ENCODE results near the gene GYPC.

GYPC gene

GRCh38 chr2:126658319-126658904 lies 2.5 kb downstream of the GYPC start:
- no peaks in the 10 kb centered on the region for H3K36me3 ChIP-seq (ENCODE audit: control insufficient read depth, insufficient read depth, low read length)
- no peak for TF ChIP-seq CTCF (IDR thresholded peaks at IDR 0.05)
- H3K9ac ChIP-seq = no peak overlapping the region
- no peaks in the 10 kb centered on the region for H3K4me1 ChIP-seq
- peak overlapping the region; percentile 76 for H3K27ac ChIP-seq
- no peak overlapping the region for H3K4me3 ChIP-seq (ENCODE audit: low read depth, low read length)
- no peak overlapping the region for H3K4me2 ChIP-seq (ENCODE audit: low read length)
- no peaks in the 10 kb centered on the region for H3K9me3 ChIP-seq (ENCODE audit: control insufficient read depth, low read length)
- H3K27me3 ChIP-seq (ENCODE audit: control insufficient read depth, insufficient read depth, low read length) = no peaks in the 10 kb centered on the region
- H3K79me2 ChIP-seq = peaks cover 2% of the 10 kb centered on the region
- H2AFZ ChIP-seq = no peak overlapping the region

- no peak overlapping the region for H3K4me2 ChIP-seq (ENCODE audit: low read length)
- no peak overlapping the region for H2AFZ ChIP-seq
- no peaks in the 10 kb centered on the region for H3K27me3 ChIP-seq (ENCODE audit: control insufficient read depth, insufficient read depth, low read length)
- no peak overlapping the region for H3K4me3 ChIP-seq (ENCODE audit: low read depth, low read length)
- no peak for TF ChIP-seq CTCF (IDR thresholded peaks at IDR 0.05)
- H3K36me3 ChIP-seq (ENCODE audit: control insufficient read depth, insufficient read depth, low read length) = no peaks in the 10 kb centered on the region
- H3K9ac ChIP-seq = no peak overlapping the region
- H3K9me3 ChIP-seq (ENCODE audit: control insufficient read depth, low read length) = no peaks in the 10 kb centered on the region
- no peaks in the 10 kb centered on the region for H3K4me1 ChIP-seq
- peaks cover 2% of the 10 kb centered on the region for H3K79me2 ChIP-seq
- peak overlapping the region; percentile 76 for H3K27ac ChIP-seq
These were observed 3.1 kb downstream of the GYPC start for GRCh38 chr2:126658905-126659561.

- Histone ChIP-seq H3K4me3 (ENCODE audit: low read depth, low read length) (no peak overlapping the region), H3K9ac (no peak overlapping the region), H2AFZ (no peak overlapping the region), H3K4me1 (peaks cover 4% of the 10 kb centered on the region), H3K36me3 (ENCODE audit: control insufficient read depth, insufficient read depth, low read length) (no peaks in the 10 kb centered on the region), H3K27me3 (ENCODE audit: control insufficient read depth, insufficient read depth, low read length) (no peaks in the 10 kb centered on the region), H3K27ac (peak overlapping the region; percentile 76), H3K9me3 (ENCODE audit: control insufficient read depth, low read length) (no peaks in the 10 kb centered on the region), H3K79me2 (peaks cover 2% of the 10 kb centered on the region), H3K4me2 (ENCODE audit: low read length) (no peak overlapping the region)
- TF ChIP-seq CTCF (IDR thresholded peaks at IDR 0.05) = no peak
These were observed 3.9 kb downstream of the GYPC start for GRCh38 chr2:126659562-126660467.

- Histone ChIP-seq H3K4me3 (ENCODE audit: low read depth, low read length) (no peak overlapping the region), H3K27ac (no peak overlapping the region), H3K9me3 (ENCODE audit: control insufficient read depth, low read length) (no peaks in the 10 kb centered on the region), H3K4me2 (ENCODE audit: low read length) (no peak overlapping the region), H3K27me3 (ENCODE audit: control insufficient read depth, insufficient read depth, low read length) (no peaks in the 10 kb centered on the region), H3K79me2 (peaks cover 2% of the 10 kb centered on the region), H2AFZ (no peak overlapping the region), H3K9ac (no peak overlapping the region), H3K36me3 (ENCODE audit: control insufficient read depth, insufficient read depth, low read length) (no peaks in the 10 kb centered on the region), H3K4me1 (peaks cover 11% of the 10 kb centered on the region)
- TF ChIP-seq CTCF (IDR thresholded peaks at IDR 0.05) = no peak
These were observed 5.0 kb downstream of the GYPC start for GRCh38 chr2:126660971-126661370.

Data from parathyroid adenoma (tissue), 2 donors.